HG03196 (cell line): ENCODE data around the gene ACBD5.
"Not testable (repeated sequence)": the region's sequence is repeated elsewhere in the genome, so short reads cannot be mapped to it uniquely, and the experiment has no call there.

Experiments used
- ATAC-seq: cut with Tn5 transposase; IDR thresholded peaks from one replicate; pipeline ENCODE4 v1.9.1; 2021; ENCODE audit not compliant: unreplicated experiment

The ACBD5 gene, protein sequence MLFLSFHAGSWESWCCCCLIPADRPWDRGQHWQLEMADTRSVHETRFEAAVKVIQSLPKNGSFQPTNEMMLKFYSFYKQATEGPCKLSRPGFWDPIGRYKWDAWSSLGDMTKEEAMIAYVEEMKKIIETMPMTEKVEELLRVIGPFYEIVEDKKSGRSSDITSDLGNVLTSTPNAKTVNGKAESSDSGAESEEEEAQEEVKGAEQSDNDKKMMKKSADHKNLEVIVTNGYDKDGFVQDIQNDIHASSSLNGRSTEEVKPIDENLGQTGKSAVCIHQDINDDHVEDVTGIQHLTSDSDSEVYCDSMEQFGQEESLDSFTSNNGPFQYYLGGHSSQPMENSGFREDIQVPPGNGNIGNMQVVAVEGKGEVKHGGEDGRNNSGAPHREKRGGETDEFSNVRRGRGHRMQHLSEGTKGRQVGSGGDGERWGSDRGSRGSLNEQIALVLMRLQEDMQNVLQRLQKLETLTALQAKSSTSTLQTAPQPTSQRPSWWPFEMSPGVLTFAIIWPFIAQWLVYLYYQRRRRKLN

DNA sequence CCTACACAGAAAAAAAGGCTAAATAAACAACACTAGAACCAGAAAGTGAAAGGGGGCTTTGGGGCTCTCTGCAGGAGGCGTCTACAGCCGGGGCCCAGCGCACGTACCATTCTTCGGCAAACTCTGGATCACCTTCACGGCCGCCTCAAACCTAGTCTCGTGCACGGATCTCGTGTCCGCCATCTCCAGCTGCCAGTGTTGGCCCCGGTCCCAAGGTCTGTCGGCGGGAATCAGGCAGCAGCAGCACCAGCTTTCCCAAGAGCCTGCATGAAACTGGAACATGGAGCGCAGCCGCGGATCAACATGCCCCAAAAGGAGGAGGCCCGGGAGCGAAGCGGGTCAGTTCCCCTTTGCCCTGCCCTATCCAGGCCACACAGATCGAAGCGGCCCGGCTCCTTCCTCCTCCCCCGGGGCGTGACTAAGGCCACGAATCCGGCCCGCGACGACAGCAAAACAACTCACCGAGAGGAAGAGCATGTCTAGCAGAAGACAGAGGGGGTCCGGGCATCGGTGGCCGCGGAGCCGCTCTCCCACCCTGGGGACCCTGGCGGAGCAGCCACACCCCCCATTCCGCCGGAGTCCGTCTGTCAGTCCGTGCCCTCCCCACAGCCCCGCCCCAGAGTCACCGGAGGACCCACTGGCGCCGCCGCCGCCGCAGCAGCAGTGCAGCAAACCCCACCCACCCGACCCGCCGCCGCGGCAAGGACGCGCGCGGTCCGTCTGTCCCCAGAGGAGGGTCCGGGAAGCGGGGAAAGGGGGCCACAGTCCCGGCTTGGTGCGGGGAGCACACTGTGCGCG is at the start of gene ACBD5:
TSS of gene ACBD5 (minus strand) at position 586 of the 798 bp plus-strand sequence. CDS start at position 477, 109 bp downstream.
- peak; percentile 45 for ATAC-seq

DNA sequence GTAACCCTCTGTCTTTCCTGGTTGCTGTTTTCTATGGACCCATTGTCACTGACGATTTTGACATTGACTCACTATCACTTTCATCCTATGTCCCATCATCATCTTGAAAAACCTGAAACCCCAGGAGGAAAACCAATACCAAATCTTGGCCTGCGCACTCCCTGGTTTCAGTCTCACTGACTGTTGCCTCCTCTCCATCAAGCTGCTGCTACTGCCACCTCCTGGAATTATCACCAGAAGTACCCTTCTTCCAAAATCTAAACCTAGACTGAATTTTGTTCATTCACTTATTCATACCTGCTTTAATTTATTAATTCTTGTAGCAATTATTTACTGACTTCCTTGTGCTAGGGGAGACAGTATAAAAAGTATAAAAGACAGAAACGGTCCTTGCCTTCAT is 44.5 kb upstream of the ACBD5 start:
- ATAC-seq = no peak

DNA sequence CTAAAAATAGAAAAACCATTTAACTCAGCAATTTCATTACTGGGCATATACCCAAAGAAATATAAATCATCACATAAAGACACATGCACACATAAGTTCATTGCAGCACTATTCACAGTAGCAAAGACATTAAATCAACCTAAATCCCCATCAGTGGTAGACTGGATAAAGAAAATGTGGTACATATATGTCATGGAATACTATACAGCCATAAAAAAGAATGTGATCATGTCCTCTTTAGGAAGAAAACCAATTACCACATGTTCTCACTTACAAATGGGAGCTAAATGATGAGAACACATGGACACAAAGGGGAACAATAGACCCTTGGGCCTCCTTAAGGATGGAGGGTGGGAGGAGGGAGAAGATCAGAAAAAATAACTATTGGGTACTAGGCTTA is 36.0 kb upstream of the ACBD5 start:
- ATAC-seq = no peak

DNA sequence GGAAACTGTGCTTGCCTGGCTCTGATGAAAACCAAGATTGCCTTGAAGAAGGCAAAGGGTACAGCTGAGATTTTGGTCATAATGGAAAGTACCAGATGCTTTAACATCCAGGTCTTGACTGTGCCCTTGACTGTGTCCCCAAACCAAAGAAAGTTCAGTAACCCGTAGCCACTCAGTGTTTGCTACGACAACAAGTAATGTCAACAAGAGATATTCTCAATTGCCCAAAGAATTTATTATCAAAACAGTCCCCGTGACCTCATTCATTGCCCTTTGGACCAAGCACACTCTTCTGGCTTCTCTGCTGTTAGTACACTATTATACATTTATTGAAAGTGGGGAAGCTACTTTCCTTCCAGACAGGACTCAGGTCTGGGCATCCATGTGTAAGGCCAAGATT is 25.4 kb upstream of the ACBD5 start:
- not testable (repeated sequence) for ATAC-seq

DNA sequence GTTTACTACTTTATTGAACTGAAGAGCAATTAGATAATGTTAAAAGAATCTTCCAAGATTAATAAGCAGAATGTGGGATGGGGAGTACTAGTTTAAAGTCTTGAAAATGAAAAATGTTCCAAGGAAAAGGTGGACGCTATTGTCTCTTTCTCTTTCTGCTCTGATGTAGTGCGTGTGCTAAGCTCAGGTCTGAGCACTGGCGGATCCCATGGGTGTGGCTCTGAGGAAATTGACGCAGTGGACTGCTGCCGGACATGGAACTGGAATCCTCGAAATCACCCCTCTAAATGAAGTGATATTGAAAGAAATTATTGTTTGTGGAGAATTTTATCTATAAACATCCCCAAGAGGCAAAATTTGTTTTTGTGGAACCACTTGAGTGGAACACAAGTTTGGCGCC is 22.2 kb upstream of the ACBD5 start:
- not testable (repeated sequence) for ATAC-seq

DNA sequence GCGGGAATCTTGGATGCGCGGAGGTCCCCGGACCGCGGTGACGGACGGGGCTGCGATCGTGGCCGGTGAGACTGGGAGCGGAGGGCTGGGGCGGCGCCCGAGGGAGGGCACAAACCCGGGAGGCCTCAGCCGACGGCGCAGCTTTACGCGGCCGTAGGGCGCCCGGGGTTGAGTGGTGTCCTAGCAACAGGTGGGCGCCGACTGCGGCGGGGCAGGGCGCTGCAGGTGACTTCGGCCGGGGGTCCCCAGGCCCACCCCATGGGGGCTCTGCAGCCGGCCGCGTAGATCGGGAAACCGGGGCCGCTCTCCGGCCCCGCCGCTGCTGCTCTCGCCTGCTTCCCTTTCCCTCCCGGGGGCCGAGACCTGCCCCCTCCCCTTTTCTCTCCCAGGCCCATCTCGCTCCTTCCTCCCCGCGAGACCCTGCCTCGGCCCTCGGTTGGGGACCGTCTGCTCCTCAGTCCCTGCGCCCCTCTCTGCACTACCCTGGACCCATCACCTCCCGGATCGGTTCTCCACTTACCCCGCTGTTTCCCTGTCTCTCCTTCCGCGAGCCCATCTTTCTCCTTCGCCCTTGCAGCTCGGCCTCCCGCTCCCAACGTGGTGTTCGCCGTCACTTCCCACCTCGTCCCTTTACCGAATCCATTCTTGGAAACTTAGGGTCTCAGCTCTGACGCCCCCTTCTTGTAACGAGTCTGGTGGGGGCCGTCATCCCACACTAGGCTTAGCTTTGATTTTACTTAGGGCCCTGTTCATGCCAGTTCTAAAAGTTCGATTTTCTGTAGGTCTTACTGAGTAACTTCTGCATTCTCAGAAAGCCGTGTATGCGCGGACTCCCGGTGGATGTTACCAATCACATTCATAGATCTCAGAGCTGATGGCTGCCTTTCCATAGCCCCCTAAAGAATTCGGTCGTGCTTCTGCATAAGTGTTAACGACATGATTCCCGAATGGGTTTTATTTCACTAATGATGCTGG is 18.5 kb upstream of the ACBD5 start:
- ATAC-seq = no peak

DNA sequence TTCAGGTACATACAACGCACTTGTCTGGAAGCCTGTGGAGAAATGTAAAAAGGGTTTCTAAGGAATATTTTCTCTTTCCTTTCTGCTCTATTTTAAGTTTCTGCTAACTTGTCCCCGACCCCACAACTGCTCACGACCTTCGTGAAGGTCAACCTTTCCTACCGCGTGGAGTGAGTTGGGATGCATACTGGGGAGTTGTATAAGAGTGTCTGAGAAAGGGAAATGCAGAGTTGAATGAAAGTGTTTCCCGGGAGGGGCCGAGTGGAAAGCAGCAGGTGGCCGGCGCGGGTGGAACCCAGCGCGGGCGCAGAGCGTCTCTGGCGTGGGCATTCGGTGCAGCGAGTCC is 17.9 kb upstream of the ACBD5 start:
- no peak for ATAC-seq

DNA sequence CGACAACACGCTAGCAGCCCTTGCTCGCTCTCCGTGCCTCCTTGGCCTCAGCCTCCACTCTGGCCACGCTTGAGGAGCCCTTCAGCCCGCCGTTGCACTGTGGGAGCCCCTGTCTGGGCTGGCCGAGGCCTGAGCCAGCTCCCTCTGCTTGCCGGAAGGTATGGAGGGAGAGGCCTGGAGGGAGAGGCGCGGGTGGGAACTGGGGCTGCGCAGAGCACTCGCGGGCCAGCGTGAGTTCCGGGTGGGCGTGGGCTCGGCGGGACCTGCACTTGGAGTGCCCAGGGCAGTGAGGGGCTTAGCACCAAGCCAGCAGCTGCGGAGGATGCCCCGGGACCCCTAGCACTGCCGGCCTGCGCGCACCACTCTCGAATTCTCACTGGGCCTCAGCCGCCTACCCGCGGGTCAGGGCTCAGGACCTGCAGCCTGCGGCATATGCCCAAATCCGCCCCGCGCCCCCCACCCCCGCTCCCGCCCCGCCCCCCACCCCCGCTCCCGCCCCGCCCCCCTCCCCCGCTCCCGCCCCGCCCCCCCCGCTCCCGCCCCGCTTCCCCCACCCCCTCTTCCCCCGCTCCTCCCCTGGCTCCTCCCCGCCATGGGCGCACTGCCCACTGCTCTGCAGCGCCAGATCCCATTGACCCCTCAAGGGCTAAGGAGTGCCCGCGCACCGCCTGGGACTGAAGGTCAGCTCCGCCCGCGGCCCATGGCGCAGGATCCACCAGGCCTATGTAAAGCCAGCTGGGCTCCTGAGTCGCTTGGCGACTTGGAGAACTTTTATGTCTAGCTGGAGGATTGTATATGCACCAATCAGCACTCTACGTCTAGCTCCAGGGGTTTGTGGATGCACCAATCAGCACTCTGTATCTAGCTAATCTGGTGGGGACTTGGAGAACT is 15.9 kb upstream of the ACBD5 start:
- ATAC-seq = no peak

DNA sequence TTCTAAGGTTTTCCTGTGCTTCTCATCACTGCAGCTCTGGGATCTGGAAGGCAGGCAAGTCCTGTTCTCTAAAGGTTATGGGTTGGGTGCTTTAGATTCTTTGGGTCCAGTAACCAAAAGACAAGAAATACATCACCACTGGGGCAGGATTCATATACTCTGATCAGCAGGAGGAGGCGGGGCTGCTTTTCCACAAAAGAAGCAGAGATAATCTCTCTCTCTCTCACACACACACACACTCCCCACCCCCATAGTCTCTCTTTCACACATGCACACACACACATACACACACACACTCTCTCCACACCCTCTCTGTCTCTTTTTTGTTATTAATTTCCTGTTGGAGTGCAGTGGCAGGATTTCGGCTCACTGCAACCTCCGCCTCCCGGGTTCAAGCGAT is 13.0 kb upstream of the ACBD5 start:
- ATAC-seq = no peak

DNA sequence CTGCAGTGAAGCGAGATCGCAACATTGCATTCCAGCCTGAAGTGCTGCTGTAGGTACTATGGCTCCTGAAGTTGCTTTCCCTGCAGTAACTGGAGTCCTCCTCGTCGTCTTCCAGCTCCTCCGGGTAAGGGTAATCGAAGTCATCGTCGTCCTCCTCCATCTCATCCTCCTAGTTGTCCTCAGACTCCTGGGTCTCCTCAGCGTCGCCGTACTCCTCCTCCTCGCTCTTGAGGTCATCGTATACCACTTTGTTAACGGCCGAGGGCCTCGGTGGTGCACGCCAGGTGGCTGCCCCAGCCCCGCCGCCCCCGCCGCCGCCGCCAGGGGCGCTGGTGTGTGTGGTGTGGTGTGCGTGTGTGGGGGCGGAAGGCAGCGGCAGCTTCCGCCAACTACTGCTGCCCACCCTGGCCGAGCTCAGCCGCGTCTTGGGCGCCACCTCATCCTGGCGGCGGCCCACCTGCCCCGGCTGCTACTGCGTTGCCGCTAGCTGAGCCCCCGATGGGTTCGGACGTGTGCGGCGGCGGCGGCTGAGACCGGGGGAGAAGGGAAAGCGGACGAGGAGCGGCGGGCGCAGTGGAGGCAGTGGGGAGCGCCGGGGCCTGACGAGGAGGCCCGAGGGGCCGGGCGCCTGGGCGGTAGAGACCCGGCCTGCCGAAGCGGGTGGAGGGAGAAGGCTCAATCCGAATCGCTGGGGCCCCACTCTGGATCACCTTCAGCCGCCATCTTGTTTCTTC is 11.8 kb upstream of the ACBD5 start:
- ATAC-seq = peak; percentile 100

DNA sequence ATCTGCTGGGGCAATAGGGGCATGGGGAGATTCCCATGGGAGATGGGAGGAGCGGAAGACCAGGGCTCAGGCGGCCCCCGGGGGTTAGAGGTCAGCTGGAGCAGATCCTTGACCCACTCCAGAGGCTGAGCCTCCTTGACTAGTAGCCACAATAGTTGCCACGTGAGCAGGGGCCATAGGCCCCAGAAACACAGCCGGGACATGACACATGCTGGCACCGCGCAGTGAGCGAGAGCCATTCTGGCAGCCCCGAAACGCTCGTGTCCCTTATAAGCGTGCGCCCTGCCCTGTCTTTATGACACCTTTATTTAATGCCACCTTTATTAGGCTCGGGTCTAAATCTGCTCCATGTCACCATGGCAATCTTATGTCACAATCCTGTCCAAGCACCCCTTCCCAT is 11.0 kb upstream of the ACBD5 start:
- ATAC-seq = no peak

DNA sequence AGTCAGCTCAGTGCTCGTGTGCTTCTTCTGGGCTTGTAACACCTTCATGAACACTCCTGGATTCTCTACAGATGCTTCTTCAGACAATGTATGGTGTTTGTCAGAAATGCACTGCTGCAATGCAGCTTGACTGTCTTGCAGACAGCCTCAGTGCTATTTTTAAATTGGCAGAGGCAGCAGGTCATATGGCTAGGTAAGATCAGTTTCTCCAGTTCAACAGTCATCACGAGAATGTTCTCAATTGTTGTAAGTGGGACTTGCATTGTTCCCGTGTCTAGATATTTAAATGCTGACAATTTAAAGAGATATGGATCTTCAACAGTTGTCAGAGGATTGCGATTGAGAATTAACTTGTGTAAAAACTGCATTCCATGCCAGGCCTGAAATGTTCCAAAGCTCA is 7.6 kb upstream of the ACBD5 start:
- ATAC-seq = no peak

DNA sequence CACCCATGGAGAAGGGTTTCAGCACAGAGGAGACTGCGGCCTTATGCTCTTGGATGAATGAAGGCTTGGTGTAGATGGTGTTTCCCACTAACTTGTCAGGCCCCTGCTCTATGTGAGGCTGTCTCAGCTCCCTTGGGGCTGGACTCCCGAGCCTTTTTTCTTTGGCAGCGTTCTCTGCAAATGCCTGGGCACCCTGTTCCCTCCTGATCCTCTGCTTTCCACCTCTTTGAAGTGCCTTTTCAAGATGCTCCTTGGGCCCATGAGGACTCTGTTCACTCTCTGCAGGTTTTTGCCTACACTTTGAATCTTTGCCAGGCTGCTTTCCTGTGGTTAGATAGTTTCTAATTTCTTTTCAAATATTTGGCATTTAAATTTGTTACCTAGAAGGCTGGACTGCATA is 6.8 kb upstream of the ACBD5 start:
- no peak for ATAC-seq

DNA sequence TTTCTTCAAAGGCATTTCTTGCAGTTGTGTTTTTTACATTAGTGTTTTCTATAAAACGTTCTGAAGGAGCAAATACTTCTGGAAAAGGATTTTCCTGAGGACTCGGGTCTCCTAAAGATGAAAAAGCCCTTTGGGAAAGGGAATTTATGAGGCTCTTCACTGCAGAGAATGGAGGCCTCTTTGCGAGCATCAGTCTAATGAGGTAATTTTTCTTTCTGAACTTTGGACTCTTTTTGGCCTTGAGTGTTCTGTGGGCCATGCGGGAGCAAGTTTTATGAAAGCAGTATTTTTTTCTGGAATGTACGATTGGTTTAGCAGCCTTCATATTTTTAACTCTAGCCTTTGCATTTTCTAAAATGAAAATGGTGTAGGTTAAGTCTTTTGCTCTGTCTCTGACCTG is 6.4 kb upstream of the ACBD5 start:
- no peak for ATAC-seq

DNA sequence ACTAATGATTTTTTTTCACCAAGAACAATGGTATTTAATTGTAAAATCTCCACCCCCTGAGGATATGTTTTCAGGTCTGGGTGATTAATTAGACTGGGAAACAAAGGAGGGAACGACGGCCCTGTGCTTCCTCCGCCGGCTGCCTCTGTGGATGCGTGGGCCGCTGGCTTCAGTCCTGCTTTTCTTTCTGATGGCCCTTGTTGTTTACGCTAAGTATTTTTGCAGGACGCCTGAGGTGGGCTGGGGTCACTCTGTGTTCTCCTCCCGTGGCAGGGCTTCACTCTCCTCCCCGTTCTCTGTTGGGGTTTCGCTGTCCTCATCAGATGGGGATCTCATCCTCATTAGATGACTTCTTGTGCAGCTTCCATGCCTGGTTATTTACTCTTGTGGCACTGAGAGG is 5.2 kb upstream of the ACBD5 start:
- no peak for ATAC-seq

DNA sequence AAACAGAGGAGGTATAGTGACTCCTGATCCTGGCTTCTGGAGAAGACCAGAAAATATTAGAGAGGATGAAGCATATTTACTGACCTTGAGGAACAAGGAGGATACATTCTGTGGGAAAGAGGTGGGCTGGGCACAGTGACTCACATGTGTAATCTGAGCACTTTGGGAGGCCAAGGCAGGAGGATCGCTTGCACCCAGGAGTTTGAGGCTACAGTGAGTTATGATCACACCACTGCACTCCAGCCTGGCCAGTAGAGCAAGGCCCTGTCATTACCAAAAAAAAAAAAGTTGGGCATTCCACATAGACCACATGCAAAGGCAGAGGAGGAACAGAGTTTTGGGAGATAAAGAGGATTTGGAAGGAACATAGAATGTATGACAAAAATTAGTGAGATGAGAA is 4.4 kb upstream of the ACBD5 start:
- ATAC-seq = no peak

DNA sequence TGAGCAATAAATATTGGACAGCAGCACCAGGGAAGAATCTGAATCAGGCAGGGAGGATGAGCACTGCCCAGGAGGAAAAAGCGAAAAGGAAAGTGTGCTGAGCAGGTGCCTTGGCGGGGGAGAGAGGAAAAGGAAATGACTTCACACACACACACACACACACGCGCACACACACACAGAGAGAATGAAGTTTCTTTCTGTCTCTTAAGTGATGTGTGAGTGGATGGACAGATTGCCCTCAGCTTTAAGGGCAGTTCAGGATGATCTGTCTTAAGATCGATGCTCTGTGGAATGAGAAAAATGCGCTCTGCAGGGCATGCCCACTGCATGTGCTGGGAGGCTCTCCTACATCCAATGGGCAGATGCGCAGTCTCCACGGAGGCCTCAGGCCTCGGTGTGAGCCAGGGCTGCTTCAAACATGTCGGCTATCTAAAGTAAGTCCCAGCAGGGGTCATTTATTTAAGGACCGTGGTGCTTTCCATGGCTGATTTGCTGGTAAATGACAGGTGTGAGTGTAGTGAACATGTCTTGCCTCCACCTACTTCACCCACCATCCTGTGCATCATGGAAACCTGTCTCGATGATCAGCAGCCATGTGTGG is 2.5 kb upstream of the ACBD5 start:
- peak; percentile 39 for ATAC-seq

DNA sequence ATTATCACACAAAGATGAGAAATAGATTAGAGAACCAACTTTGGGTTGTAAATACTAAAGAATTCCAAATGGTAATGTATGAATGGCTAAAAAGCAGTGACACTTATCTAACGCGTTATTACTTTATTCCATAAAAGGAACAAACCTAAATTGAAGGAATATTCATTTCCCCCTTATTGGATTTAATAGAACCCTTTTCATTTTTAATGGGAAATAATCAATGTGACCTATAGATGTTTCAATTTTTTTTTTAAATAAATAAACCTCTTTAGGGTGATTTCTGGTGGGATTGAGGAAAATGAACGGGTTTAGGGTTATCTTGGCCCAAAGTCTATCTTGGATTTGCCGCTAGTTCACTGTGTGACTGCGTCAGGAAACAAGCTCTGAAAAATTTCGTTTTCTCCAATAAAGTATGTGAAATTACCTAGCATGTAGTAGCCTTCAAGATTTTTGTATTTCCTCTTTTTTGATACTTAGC is 1.9 kb upstream of the ACBD5 start:
- no peak for ATAC-seq
